Ishikawa (cell line): Measurements from ENCODE around the gene GDF11.

Experiments used
- CEBPB ChIP-seq: IDR thresholded peaks from 2 replicates; pipeline ENCODE4 v1.6.1; 2012
- RAD21 ChIP-seq: IDR thresholded peaks from 2 replicates; pipeline ENCODE4 v1.6.1; 2012; ENCODE audit warnings: low read depth
- TCF12 ChIP-seq: IDR thresholded peaks from 2 replicates; pipeline ENCODE4 v1.6.1; 2012; ENCODE audit warnings: low read depth
- TEAD4 ChIP-seq: IDR thresholded peaks from 2 replicates; pipeline ENCODE4 v1.6.1; 2012
- USF1 ChIP-seq: IDR thresholded peaks from 2 replicates; pipeline ENCODE4 v1.6.1; 2012
- YY1 ChIP-seq: IDR thresholded peaks from 2 replicates; pipeline ENCODE4 v1.6.1; 2012; ENCODE audit warnings: low read depth
- TF ChIP-seq, protein P1 (sequence below): IDR thresholded peaks from 2 replicates; pipeline ENCODE4 v1.6.1; 2012; ENCODE audit warnings: low read depth, mild to moderate bottlenecking

- TF ChIP-seq USF1 = no peak
- TF ChIP-seq RAD21 = no peak
- no peak for TF ChIP-seq TEAD4
- no peak for TF ChIP-seq CEBPB
- TF ChIP-seq YY1 = no peak
- TF ChIP-seq, protein P1, sequence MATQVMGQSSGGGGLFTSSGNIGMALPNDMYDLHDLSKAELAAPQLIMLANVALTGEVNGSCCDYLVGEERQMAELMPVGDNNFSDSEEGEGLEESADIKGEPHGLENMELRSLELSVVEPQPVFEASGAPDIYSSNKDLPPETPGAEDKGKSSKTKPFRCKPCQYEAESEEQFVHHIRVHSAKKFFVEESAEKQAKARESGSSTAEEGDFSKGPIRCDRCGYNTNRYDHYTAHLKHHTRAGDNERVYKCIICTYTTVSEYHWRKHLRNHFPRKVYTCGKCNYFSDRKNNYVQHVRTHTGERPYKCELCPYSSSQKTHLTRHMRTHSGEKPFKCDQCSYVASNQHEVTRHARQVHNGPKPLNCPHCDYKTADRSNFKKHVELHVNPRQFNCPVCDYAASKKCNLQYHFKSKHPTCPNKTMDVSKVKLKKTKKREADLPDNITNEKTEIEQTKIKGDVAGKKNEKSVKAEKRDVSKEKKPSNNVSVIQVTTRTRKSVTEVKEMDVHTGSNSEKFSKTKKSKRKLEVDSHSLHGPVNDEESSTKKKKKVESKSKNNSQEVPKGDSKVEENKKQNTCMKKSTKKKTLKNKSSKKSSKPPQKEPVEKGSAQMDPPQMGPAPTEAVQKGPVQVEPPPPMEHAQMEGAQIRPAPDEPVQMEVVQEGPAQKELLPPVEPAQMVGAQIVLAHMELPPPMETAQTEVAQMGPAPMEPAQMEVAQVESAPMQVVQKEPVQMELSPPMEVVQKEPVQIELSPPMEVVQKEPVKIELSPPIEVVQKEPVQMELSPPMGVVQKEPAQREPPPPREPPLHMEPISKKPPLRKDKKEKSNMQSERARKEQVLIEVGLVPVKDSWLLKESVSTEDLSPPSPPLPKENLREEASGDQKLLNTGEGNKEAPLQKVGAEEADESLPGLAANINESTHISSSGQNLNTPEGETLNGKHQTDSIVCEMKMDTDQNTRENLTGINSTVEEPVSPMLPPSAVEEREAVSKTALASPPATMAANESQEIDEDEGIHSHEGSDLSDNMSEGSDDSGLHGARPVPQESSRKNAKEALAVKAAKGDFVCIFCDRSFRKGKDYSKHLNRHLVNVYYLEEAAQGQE = no peak
- no peak for TF ChIP-seq TCF12
Measured at GRCh38 chr12:55720071-55720564, 22.8 kb upstream of the GDF11 start, which contains the start of gene RDH5.
